ENCODE results near the gene RPL34. TPM values are rescaled to one million over a fixed set of nuclear protein-coding genes. Genes with fewer than 3 reads are reported as not detected.

Gene RPL34
- total and polyA plus RNA-seq, 2 of the 8 experiments (the other 6 are each of a cell fraction or from before 2014, with no cell fraction given), result 1,430 to 2,987 TPM

- H4K91ac ChIP-seq (replicated peaks; ENCODE audit: insufficient read length, low read length), result no peak overlapping the region
- H2AK5ac ChIP-seq (ENCODE audit: low read depth, low read length), result no peak overlapping the region
- H3K4ac ChIP-seq (replicated peaks; ENCODE audit: insufficient read length, low read depth, low read length), result no peak overlapping the region
- H3K23ac ChIP-seq (ENCODE audit: insufficient read length), result no peak overlapping the region
- ChIA-PET CTCF (ENCODE audit: partially characterized antibody) (interaction anchor here (0.9 to 4.8 kb wide), 9 partner anchors 8 to 556 kb away, joined by 3 to 31 read pairs (median 7); no protein-coding TSS in a partner anchor), POLR2A (ENCODE audit: partially characterized antibody) (no interaction called here)
- H3K36me3 ChIP-seq (ENCODE audit: control insufficient read depth in 2 of 4, insufficient read depth in 4 of 4, low read length in 3 of 4), result no peaks in the 10 kb centered on the region
- no peak for FAIRE-seq
- no peaks in the 10 kb centered on the region for H3K9me3 ChIP-seq (ENCODE audit: insufficient read depth in 2 of 2, low read depth in 1 of 2, low read length in 1 of 2)
- H2BK20ac ChIP-seq (ENCODE audit: low read length), result no peak overlapping the region
- peaks cover 0 to 1% (median 0%) of the 10 kb centered on the region in 4 experiments; a peak in 1 of 7 replicates for H3K27me3 ChIP-seq (replicated peaks in 1 of 4; ENCODE audit: control insufficient read depth in 3 of 4, extremely low read depth in 1 of 4, insufficient read depth in 3 of 4, low read length in 3 of 4)
- no peaks in the 10 kb centered on the region for H3K79me2 ChIP-seq (ENCODE audit: control insufficient read depth in 1 of 2, insufficient read depth in 2 of 2, low read length in 2 of 2)
- no peak overlapping the region for H3K18ac ChIP-seq (ENCODE audit: extremely low read depth, low read length)
- H3K9ac ChIP-seq (replicated peaks in 1 of 4; ENCODE audit: extremely low read depth in 1 of 4, low read depth in 3 of 4, low read length in 3 of 4), result no peak overlapping the region
- H2BK15ac ChIP-seq (ENCODE audit: low read length), result no peak overlapping the region
- H4K8ac ChIP-seq (ENCODE audit: extremely low read depth, insufficient read depth, low read length), result no peak overlapping the region
- H4K20me1 ChIP-seq (replicated peaks in 1 of 2; ENCODE audit: control insufficient read depth in 1 of 2, insufficient read depth in 2 of 2, low read length in 2 of 2), result no peaks in the 10 kb centered on the region
- TF ChIP-seq SIX5 (IDR thresholded peaks at IDR 0.05; ENCODE audit: low read depth, low read length), result no peak
- no peak for TF ChIP-seq PHF8 (conservative IDR thresholded peaks at IDR 0.05; ENCODE audit: low read depth, low read length)
- no peak for TF ChIP-seq RBBP5 (IDR thresholded peaks at IDR 0.05; ENCODE audit: borderline replicate concordance, low read depth, low read length)
- no peak for TF ChIP-seq NRF1 (IDR thresholded peaks at IDR 0.05; ENCODE audit: low read depth, low read length)
- TF ChIP-seq TAF7 (optimal IDR thresholded peaks at IDR 0.05; ENCODE audit: borderline replicate concordance, low read depth, low read length), result no peak
- TF ChIP-seq BACH1 (IDR thresholded peaks at IDR 0.05; ENCODE audit: low read length), result no peak
- H2AFZ ChIP-seq (ENCODE audit: low read length), result no peak overlapping the region
- H3K23me2 ChIP-seq (ENCODE audit: low read depth, low read length), result no peaks in the 10 kb centered on the region
- no peak overlapping the region for H3K56ac ChIP-seq (replicated peaks; ENCODE audit: insufficient read length, low read depth, low read length)
- WGBS, 2 experiments (ENCODE audit: extremely low coverage in 1 of 2, insufficient coverage in 1 of 2, insufficient read length in 1 of 2, insufficient replicate concordance in 2 of 2, low coverage in 1 of 2, low lambda C conversion rate in 2 of 2, missing lambda C conversion rate in 1 of 2), result 64% methylated on average over 3 of the region's 3 CpGs; no CpG with 5 or more reads in 1 of the 2 experiments
- H3K79me1 ChIP-seq (ENCODE audit: low read depth, low read length), result no peaks in the 10 kb centered on the region
- H3K27ac ChIP-seq (ENCODE audit: low read depth, low read length), result no peak overlapping the region
- H2BK12ac ChIP-seq (ENCODE audit: low read depth, low read length), result no peak overlapping the region
- no peak overlapping the region for H3K4me2 ChIP-seq (ENCODE audit: insufficient read depth in 1 of 2, low read depth in 2 of 2, low read length in 2 of 2)
- DNase-seq (ENCODE audit: low read depth in 1 of 2, low spot score in 2 of 2), result no peak
- no peak overlapping the region for H3K4me3 ChIP-seq (ENCODE audit: extremely low read depth in 1 of 4, insufficient read depth in 2 of 4, low read depth in 3 of 4, low read length in 4 of 4)
- H3K14ac ChIP-seq (ENCODE audit: insufficient read length), result no peak overlapping the region
- H4K5ac ChIP-seq (ENCODE audit: insufficient read length, low read depth, low read length), result no peak overlapping the region
- peaks cover 0 to 4% (median 0%) of the 10 kb centered on the region in 4 experiments; a peak in 1 of 7 replicates for H3K4me1 ChIP-seq (replicated peaks in 1 of 4; ENCODE audit: control insufficient read depth in 3 of 4, insufficient read depth in 4 of 4, low read length in 3 of 4)
- no peak overlapping the region for H2BK120ac ChIP-seq (replicated peaks; ENCODE audit: low read depth, low read length)
- H2BK5ac ChIP-seq (ENCODE audit: low read depth, low read length), result no peak overlapping the region
Measured at GRCh38 chr4:108574402-108574801, 46.0 kb upstream of the RPL34 start.

Data from H1 (cell line).